Body of pancreas (tissue), 4 donors: ENCODE measurements around the gene DHDH.
"Not testable (repeated sequence)": the region's sequence is repeated elsewhere in the genome, so short reads cannot be mapped to it uniquely, and the experiment has no call there.

ENCODE experiments used
- POLR2A ChIP-seq, 3 donors: fragments of 450-650 bp; IDR thresholded peaks; one replicate each; pipeline ENCODE4 v1.6.1; 2016; ENCODE audit warnings: antibody characterized with exemption in 3 of 3, mild to moderate bottlenecking in 2 of 3
- TF ChIP-seq, protein P1 (sequence below), 7 experiments: fragments of 450-650 bp in 4 of 7; fragments of 200-600 bp in 3 of 7; sonication (generic) in 3 of 7; IDR thresholded peaks; one replicate each; pipeline ENCODE4 v1.5.1; 2016 to 2019; ENCODE audit warnings: antibody characterized with exemption in 7 of 7

DNA sequence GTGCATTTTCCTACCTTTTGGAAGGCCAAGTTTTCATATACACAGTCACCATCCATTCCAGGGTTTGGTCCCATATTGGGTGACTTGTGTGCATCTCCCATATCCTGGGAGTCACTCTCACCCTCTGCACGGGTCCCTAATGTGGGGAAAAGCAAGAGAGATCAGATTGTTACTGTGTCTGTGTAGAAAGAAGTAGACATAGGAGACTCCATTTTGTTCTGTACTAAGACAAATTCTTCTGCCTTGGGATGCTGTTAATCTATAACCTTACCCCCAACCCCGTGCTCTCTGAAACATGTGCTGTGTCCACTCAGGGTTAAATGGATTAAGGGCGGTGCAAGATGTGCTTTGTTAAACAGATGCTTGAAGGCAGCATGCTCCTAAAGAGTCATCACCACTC, 44.0 kb upstream of the DHDH start:
- not testable (repeated sequence) for TF ChIP-seq POLR2A (IDR thresholded peaks at IDR 0.05)
- TF ChIP-seq, protein P1, sequence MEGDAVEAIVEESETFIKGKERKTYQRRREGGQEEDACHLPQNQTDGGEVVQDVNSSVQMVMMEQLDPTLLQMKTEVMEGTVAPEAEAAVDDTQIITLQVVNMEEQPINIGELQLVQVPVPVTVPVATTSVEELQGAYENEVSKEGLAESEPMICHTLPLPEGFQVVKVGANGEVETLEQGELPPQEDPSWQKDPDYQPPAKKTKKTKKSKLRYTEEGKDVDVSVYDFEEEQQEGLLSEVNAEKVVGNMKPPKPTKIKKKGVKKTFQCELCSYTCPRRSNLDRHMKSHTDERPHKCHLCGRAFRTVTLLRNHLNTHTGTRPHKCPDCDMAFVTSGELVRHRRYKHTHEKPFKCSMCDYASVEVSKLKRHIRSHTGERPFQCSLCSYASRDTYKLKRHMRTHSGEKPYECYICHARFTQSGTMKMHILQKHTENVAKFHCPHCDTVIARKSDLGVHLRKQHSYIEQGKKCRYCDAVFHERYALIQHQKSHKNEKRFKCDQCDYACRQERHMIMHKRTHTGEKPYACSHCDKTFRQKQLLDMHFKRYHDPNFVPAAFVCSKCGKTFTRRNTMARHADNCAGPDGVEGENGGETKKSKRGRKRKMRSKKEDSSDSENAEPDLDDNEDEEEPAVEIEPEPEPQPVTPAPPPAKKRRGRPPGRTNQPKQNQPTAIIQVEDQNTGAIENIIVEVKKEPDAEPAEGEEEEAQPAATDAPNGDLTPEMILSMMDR (IDR thresholded peaks at IDR 0.05): not testable (repeated sequence)
